ENCODE data around the gene ATP2B2. TPM values are rescaled to one million over a fixed set of nuclear protein-coding genes. Genes with fewer than 3 reads are reported as not detected.

ATP2B2 gene
- total and polyA plus RNA-seq, 2 experiments from 2014 or later = 0.42 to 0.63 TPM

DNA sequence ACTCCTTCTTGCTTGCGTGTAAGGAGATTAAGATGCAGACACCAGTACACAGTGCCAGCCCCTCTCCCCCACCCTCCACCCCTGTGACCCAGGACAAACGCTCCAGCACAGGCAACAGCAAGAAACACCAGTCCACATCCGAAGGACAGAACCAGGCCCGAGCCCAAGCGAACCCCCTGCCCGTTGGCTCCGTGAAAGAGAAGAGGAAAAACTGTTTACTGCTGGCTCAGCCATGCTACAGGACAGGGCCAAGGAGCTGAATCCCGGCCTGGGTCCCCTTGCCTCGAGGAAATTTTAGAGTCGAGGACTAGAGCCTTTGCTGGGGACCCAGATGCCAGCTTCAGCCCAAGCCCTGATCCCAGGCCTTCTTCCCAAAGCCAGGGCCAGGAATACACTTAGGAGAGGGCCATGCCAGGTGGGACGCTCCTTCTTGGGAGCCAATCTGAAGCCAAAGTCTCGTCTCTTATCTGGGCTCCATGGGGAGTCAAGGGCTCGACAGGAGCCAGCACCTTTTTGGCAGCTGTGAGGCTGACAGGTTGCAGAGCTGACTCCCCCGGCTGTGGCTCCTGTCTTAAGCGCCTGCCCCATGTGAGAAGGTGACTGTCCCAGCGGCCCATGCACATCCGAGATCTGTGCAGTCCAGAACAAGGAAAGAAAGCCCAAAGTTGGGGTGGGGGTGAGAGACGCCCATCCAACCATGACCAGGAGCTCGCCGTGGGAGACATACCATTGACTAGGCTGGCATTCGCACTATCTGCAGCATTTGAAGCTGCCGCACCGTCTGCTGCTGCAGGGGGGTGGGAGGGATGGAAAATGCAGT lies 120.6 kb downstream of the ATP2B2 start:
- no peak overlapping the region for H2AFZ ChIP-seq
- no peaks in the 10 kb centered on the region; the same call in 1 of the 2 replicates for H3K36me3 ChIP-seq (ENCODE audit: insufficient read depth)
- Mint-ChIP-seq H3K27me3 (ENCODE audit: insufficient read depth, low read depth, poor library complexity) (no peaks in the 10 kb centered on the region), H3K9me3 (peaks cover 23% of the 10 kb centered on the region), H3K27ac (no peak overlapping the region), H3K4me3 (no peak overlapping the region), H3K4me1 (peaks cover 8% of the 10 kb centered on the region), H3K36me3 (ENCODE audit: low read depth) (0 out of 3 replicates have a peak, but pooled peaks cover 3% of the 10 kb centered on the region)
- H3K79me2 ChIP-seq (replicated peaks; ENCODE audit: insufficient read depth) = no peaks in the 10 kb centered on the region
- no peak overlapping the region for H3K4me2 ChIP-seq
- ATAC-seq (no peak), DNase-seq (ENCODE audit: low spot score) (no peak)
- peaks cover 4% of the 10 kb centered on the region; the same call in 1 of the 2 replicates for H3K9me2 ChIP-seq (ENCODE audit: insufficient read depth)
- H3F3A ChIP-seq (replicated peaks; ENCODE audit: low read depth) = no peaks in the 10 kb centered on the region
- H3K27me3 ChIP-seq (ENCODE audit: insufficient read depth) = no peaks in the 10 kb centered on the region
- H4K20me1 ChIP-seq (replicated peaks; ENCODE audit: insufficient read depth) = no peaks in the 10 kb centered on the region
- H3K4me1 ChIP-seq (ENCODE audit: insufficient read depth) = no peaks in the 10 kb centered on the region
- H3K4me3 ChIP-seq = no peak overlapping the region
- TF ChIP-seq, protein P1, sequence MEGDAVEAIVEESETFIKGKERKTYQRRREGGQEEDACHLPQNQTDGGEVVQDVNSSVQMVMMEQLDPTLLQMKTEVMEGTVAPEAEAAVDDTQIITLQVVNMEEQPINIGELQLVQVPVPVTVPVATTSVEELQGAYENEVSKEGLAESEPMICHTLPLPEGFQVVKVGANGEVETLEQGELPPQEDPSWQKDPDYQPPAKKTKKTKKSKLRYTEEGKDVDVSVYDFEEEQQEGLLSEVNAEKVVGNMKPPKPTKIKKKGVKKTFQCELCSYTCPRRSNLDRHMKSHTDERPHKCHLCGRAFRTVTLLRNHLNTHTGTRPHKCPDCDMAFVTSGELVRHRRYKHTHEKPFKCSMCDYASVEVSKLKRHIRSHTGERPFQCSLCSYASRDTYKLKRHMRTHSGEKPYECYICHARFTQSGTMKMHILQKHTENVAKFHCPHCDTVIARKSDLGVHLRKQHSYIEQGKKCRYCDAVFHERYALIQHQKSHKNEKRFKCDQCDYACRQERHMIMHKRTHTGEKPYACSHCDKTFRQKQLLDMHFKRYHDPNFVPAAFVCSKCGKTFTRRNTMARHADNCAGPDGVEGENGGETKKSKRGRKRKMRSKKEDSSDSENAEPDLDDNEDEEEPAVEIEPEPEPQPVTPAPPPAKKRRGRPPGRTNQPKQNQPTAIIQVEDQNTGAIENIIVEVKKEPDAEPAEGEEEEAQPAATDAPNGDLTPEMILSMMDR (conservative IDR thresholded peaks at IDR 0.05; ENCODE audit: low read depth in 2 of 2) = no peak
- TF ChIP-seq EZH2 (IDR thresholded peaks at IDR 0.05; ENCODE audit: low read depth, unreplicated experiment) (no peak), NANOG (IDR thresholded peaks at IDR 0.05; ENCODE audit: borderline replicate concordance) (no peak), REST (IDR thresholded peaks at IDR 0.05; ENCODE audit: unreplicated experiment) (no peak)
- no peak overlapping the region for H3K27ac ChIP-seq (ENCODE audit: low read depth)

DNA sequence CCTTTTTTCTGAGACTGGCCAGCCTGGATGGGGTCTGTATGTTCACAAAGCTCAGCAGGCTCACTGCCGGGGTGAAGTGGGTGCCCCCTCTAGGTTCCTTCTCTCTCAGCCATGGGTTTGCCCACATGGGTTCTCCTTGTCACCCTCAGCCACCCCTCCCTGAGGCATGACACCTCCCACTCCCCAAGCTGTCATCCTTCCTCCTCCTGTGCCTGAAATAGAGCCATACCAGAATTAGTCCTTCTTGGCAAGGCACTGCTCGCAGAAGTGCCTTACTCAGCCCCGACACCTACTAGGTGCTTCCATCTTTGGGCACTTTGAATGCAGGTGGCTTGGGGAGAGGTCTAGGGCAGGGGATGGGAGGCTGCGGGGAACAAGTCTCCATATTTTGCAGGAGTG lies 121.5 kb downstream of the ATP2B2 start:
- H3K27me3 Mint-ChIP-seq (ENCODE audit: insufficient read depth, low read depth, poor library complexity) = peaks cover 2% of the 10 kb centered on the region
- H3K4me1 ChIP-seq (ENCODE audit: insufficient read depth) = no peaks in the 10 kb centered on the region
- ATAC-seq (no peak), DNase-seq (ENCODE audit: low spot score) (no peak)
- H2AFZ ChIP-seq = no peak overlapping the region
- H3K4me3 ChIP-seq = no peak overlapping the region
- no peaks in the 10 kb centered on the region for H3F3A ChIP-seq (replicated peaks; ENCODE audit: low read depth)
- no peaks in the 10 kb centered on the region for H4K20me1 ChIP-seq (replicated peaks; ENCODE audit: insufficient read depth)
- H3K36me3 Mint-ChIP-seq (ENCODE audit: low read depth) = 0 out of 3 replicates have a peak, but pooled peaks cover 3% of the 10 kb centered on the region
- H3K9me3 Mint-ChIP-seq = peaks cover 23% of the 10 kb centered on the region
- peaks cover 8% of the 10 kb centered on the region for H3K4me1 Mint-ChIP-seq
- no peak overlapping the region for H3K27ac ChIP-seq (ENCODE audit: low read depth)
- peaks cover 4% of the 10 kb centered on the region; the same call in 1 of the 2 replicates for H3K9me2 ChIP-seq (ENCODE audit: insufficient read depth)
- no peak overlapping the region for H3K27ac Mint-ChIP-seq
- H3K27me3 ChIP-seq (ENCODE audit: insufficient read depth) = no peaks in the 10 kb centered on the region
- H3K79me2 ChIP-seq (replicated peaks; ENCODE audit: insufficient read depth) = no peaks in the 10 kb centered on the region
- H3K4me3 Mint-ChIP-seq = no peak overlapping the region
- no peak overlapping the region for H3K4me2 ChIP-seq
- H3K36me3 ChIP-seq (ENCODE audit: insufficient read depth) = no peaks in the 10 kb centered on the region; the same call in 1 of the 2 replicates
- TF ChIP-seq POLR2AphosphoS5 (IDR thresholded peaks at IDR 0.05; ENCODE audit: low read depth) (no peak), EZH2phosphoT487 (IDR thresholded peaks at IDR 0.05; ENCODE audit: unreplicated experiment) (no peak), JUNB (IDR thresholded peaks at IDR 0.05; ENCODE audit: unreplicated experiment) (no peak), NANOG (IDR thresholded peaks at IDR 0.05; ENCODE audit: borderline replicate concordance) (no peak)
- TF ChIP-seq, protein P1 (conservative IDR thresholded peaks at IDR 0.05; ENCODE audit: low read depth in 2 of 2) = no peak

Data from GM23338 (cell line).